Pancreas (tissue), 10 donors: ENCODE data around the gene WASHC2C. TPM values are rescaled to one million over a fixed set of nuclear protein-coding genes. Genes with fewer than 3 reads are reported as not detected.
"Not testable (repeated sequence)": the region's sequence is repeated elsewhere in the genome, so short reads cannot be mapped to it uniquely, and the experiment has no call there.

ENCODE experiments used
- ATAC-seq, 4 donors: fragments of 200-7000 bp; cut with Tn5 transposase; one replicate each; pipeline versions ENCODE4 v1.8.0 to v1.9.1; 2020; ENCODE audit warnings: mild to moderate bottlenecking in 4 of 4, moderate library complexity in 4 of 4
- DNase-seq, 6 donors: peaks; one replicate each; pipeline ENCODE4 v3.0.0-alpha.2; 2020
- FAIRE-seq: peaks from 2 replicates; lab custom pipeline; 2012; peaks lifted over from hg19 to GRCh38; lab: Jason Lieb, UNC
- H3K27ac ChIP-seq, 4 donors: fragments of 200-600 bp; sonication (generic); 1 replicate in 3 of 4; 2 replicates in 1 of 4; pipeline versions ENCODE4 v1.5.0 to v1.8.0; 2020
- H3K27me3 ChIP-seq, 4 donors: fragments of 200-600 bp; one replicate each; pipeline ENCODE4 v1.8.0; 2021
- H3K36me3 ChIP-seq, 3 donors: fragments of 200-600 bp; sonication (generic) in 1 of 3; one replicate each; pipeline versions ENCODE4 v1.5.0 to v1.8.0; 2020 to 2021
- H3K4me1 ChIP-seq, 3 donors: fragments of 200-600 bp; one replicate each; pipeline ENCODE4 v1.8.0; 2021
- H3K4me3 ChIP-seq, 4 donors: fragments of 200-600 bp; sonication (generic) in 2 of 4; one replicate each; pipeline versions ENCODE4 v1.5.0 to v1.8.0; 2020 to 2021
- H3K9me3 ChIP-seq, 4 donors: fragments of 200-600 bp; one replicate each; pipeline ENCODE4 v1.8.0; 2021
- WGBS, 2 donors: extraction: QIAGEN DNeasy Blood & Tissue Kit; methylation state at CpG; one replicate each; pipeline ENCODE4 v1.1.7; 2013; 5-methylcytosine and 5-hydroxymethylcytosine counted together
- intact Hi-C, 3 donors: fragments of 100-400 bp; cut with DNase I; formaldehyde crosslinking; loops; one replicate each; pipeline versions ENCODE4 v1.11.1 to v1.14.2; 2022
- polyA plus RNA-seq, 2 donors: library from polyadenylated mRNA; stranded (reverse); fragments of 200-250 nt; gene quantifications; one replicate each; pipeline ENCODE4 v1.2.3, GENCODE V29; 2013
- total RNA-seq, 6 donors: library from RNA; stranded (reverse); fragmentation: NEBNext Ultra II Directional in 4 of 6; extraction: Animal tissue kit (Norgen Biotek cat#: 25700) in 4 of 6; gene quantifications; one replicate each; pipeline versions ENCODE4 v1.2.1 to v1.2.4, GENCODE V29; 2021 to 2023
- donor health status: healthy with polysubstance abuse.
- donor health status: DM: no; HTN: no; CAD: no; lungs with moderate emphysema.
- donor health status: DM: no; HTN: no; CAD: no.
- donor health status: control.
- donor health status: control.
- donor health status: Bipolar disorder and iron deficiency.
- donor health status: DM: yes; HTN: yes; CAD: no.
- donor health status: DM: no; HTN: no; CAD: no.
- donor health status: DM: no; HTN: no; CAD: no.
- donor health status: DM: yes; HTN: yes; CAD: no.

Gene WASHC2C, protein sequence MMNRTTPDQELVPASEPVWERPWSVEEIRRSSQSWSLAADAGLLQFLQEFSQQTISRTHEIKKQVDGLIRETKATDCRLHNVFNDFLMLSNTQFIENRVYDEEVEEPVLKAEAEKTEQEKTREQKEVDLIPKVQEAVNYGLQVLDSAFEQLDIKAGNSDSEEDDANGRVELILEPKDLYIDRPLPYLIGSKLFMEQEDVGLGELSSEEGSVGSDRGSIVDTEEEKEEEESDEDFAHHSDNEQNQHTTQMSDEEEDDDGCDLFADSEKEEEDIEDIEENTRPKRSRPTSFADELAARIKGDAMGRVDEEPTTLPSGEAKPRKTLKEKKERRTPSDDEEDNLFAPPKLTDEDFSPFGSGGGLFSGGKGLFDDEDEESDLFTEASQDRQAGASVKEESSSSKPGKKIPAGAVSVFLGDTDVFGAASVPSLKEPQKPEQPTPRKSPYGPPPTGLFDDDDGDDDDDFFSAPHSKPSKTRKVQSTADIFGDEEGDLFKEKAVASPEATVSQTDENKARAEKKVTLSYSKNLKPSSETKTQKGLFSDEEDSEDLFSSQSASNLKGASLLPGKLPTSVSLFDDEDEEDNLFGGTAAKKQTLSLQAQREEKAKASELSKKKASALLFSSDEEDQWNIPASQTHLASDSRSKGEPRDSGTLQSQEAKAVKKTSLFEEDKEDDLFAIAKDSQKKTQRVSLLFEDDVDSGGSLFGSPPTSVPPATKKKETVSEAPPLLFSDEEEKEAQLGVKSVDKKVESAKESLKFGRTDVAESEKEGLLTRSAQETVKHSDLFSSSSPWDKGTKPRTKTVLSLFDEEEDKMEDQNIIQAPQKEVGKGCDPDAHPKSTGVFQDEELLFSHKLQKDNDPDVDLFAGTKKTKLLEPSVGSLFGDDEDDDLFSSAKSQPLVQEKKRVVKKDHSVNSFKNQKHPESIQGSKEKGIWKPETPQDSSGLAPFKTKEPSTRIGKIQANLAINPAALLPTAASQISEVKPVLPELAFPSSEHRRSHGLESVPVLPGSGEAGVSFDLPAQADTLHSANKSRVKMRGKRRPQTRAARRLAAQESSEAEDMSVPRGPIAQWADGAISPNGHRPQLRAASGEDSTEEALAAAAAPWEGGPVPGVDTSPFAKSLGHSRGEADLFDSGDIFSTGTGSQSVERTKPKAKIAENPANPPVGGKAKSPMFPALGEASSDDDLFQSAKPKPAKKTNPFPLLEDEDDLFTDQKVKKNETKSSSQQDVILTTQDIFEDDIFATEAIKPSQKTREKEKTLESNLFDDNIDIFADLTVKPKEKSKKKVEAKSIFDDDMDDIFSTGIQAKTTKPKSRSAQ (N-terminal part only)
- total RNA-seq (10 to 100 TPM in 5 of 6 donors, 1 to 10 TPM in 1; 8.8 to 32.8 (median 16.3) TPM), polyA plus RNA-seq (10 to 100 TPM; 11.3 to 26.7 TPM)

DNA sequence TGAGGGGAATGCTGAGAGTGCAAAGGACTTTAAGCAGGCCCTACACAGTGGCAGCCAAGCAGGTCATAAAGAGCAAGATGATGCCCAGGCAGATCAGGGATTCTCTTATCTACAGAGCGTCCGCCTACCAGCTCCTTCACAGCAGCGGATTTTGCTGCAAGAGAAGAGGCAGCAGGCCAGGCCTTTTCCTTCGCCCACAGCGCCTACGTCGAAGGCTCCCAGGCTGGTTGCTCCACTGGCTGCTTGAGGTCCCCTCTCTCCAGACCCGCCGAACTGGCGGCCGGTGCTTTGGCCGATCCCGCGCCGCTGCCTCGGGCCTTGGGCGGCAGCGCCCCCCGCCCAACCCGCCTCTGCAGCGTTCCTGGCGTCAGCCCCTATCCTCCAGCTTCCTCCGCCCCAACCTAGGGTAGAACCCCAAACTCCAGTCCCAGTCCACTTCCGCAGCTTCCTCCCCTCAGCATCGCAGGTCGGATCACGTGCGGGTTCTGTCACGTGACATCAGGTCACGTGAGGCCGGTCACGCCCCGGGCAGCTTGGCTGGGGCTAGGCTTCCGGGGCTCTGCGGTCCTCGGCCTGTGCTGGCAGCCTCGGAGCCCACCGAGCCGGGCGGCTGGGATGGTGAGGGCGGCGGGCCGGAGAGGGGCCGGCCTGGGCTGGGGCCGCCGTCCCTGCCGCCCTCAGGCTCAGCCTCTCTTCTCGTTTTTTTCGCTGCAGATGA lies at the start of gene WASHC2C:
Gene WASHC2C, plus strand, starts transcription at position 564 of the 718 bp plus-strand sequence. Its CDS starts 52 bp downstream, at position 616.
- H3K9me3 ChIP-seq, H3K36me3 ChIP-seq, H3K27me3 ChIP-seq, intact Hi-C loops, FAIRE-seq, H3K4me1 ChIP-seq: not testable (repeated sequence)
- H3K4me3 ChIP-seq = peak within 1 kb of the TSS; percentile 70 to 92 (median 87)
- ATAC-seq = peak; percentile 96 to 98 (median 98)
- peak within 1 kb of the TSS; percentile 45 to 78 (median 74) for H3K27ac ChIP-seq
- 0% methylated on average over 42 to 49 of the region's 49 CpGs for WGBS, 2 donors
- peak; percentile 87 to 100 (median 96) for DNase-seq

DNA sequence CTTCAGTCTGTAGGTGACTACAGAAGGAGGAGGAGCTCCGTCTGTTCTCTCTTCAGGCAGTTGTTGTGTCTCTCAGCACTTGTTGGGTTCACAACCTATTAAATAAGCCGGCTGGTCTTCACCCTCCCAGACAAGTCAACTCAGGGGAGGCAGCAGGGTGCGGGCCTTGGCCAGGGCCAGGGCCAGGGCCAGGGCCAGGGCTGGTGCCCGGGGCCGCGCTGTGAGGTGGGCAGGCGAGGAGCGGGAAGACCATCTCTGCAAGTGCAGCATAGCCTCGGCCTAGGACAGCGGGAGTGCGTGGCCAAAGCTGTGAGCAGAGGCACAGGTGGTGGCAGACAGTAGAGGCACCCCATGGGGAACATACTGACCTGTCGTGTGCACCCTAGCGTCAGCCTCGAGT lies 48.6 kb upstream of the WASHC2C start:
- FAIRE-seq, ATAC-seq, H3K27me3 ChIP-seq, DNase-seq, H3K4me3 ChIP-seq, H3K36me3 ChIP-seq, H3K27ac ChIP-seq, H3K4me1 ChIP-seq, H3K9me3 ChIP-seq, intact Hi-C loops: not testable (repeated sequence)
- 75 to 81% methylated on average over 10 to 13 of the region's 14 CpGs for WGBS, 2 donors

DNA sequence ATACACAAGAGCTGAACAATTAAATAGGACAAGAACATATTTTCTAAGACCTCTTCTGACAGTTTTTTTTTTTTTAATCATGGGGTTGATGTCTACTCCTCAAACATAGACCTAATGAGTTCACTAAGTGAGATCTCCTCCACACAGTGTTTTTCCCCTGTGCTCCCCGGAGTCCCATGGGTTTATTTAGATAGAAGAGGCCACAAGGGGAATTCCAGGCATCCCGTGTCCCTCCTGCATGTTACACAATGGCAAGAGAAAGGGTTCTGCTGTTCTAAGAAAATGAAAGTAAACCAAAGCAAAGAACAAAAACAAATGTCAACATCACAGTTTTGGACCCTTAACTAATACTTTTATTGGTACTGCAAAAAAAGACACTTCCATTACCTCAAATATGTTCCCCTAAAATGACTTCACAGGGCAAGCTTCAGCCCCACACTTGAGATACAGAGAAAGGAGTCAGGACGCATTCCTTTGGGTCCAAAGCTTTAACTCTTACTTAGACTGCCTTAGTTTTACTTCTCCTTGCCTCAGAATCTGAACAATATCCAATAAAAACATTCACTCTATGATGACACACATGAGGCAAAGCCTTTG lies 16.8 kb upstream of the WASHC2C start:
- DNase-seq, H3K4me1 ChIP-seq, H3K9me3 ChIP-seq, H3K36me3 ChIP-seq, H3K4me3 ChIP-seq, H3K27ac ChIP-seq, intact Hi-C loops, H3K27me3 ChIP-seq, FAIRE-seq: not testable (repeated sequence)
- ATAC-seq = peak in 2 of 4 donors; percentile 35 to 62
- WGBS, 2 donors = 60% methylated on average over 2 of the region's 3 CpGs

DNA sequence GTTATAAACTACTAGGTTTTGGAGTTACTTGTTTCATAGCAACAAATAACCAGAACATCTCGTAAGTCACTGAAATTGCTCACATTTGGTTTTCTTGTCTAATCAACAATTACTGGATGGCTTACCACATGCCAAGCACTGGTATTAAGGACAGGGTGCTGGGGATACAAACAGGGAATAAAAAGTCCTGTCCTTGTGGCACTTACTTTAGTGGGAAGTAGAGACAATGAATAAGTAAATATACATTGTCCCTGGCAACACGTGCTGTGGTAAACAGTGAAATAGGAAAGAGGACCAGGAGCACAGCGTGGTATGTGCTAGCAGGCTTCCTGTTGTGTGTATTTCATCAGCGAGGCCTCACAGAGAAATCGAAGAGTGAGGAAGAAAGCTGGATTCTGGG lies 15.8 kb upstream of the WASHC2C start:
- H3K27ac ChIP-seq, ATAC-seq, H3K4me3 ChIP-seq, FAIRE-seq, H3K27me3 ChIP-seq, H3K36me3 ChIP-seq, H3K9me3 ChIP-seq, DNase-seq, H3K4me1 ChIP-seq, intact Hi-C loops: not testable (repeated sequence)
- WGBS, 2 donors = 55 to 63% methylated on average over 2 to 3 of the region's 5 CpGs

DNA sequence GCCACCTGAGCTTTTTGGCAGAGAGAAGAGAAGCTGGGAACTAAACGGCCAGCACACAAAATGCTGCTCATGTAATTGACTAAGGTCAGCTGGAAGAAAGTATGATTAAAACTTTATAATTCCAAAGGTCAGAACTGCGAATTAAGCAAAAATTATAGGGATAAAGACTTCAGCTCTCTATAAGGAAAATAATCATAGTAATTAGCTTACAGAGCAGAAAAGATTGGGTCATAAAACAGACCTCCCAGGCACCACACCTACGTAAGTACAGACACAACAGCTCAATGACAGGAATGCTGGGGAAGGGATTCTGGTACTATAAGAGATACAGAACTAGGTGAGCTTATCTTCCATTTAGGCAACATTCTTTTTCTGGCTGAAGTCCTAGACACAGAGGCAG lies 10.0 kb upstream of the WASHC2C start:
- H3K4me3 ChIP-seq, H3K36me3 ChIP-seq, H3K27me3 ChIP-seq, FAIRE-seq, H3K9me3 ChIP-seq, H3K27ac ChIP-seq, ATAC-seq, DNase-seq, H3K4me1 ChIP-seq, intact Hi-C loops: not testable (repeated sequence)
- WGBS, 2 donors = 61 to 68% methylated on average over 3 of the region's 3 CpGs

DNA sequence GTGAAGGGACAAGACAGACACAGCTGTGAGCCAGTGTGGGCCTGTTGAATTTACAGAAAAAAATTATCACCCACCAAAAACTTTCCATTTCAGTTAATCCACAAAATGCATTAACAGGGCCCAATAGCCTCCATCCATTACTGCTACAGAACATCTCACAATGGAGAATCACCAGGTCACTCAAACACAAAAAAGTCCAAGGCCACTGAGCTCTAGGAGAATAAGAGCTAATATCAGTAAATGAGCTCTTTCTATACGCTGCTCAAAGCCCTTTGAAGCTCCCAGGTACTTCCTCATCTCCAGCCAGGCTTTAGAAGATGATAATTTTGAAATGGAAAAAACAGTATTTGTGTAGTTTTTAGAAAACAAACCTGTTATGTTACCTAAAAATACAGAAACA lies 9.4 kb upstream of the WASHC2C start:
- intact Hi-C loops, H3K9me3 ChIP-seq, H3K27me3 ChIP-seq, H3K36me3 ChIP-seq, ATAC-seq, H3K4me1 ChIP-seq, FAIRE-seq, DNase-seq, H3K4me3 ChIP-seq, H3K27ac ChIP-seq: not testable (repeated sequence)
- 76% methylated on average over 1 of the region's 1 CpG for WGBS, 2 donors

DNA sequence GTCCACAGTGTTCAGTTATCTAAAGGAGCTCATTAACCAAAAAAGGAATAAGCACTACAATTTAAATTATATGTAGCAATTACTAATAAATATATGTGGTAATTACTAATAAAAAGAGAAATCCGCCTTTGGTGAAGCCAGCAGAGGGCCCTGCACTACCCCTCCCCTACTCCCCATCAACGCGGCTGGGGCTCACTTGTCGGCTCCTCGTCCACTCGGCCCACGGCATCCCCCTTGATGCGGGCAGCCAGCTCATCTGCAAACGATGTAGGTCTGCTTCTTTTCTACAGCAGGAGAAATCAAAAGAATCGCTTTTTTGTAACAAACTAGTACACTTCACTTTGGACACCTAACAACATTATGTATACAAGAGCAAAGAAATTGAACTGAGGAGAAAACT lies 5.6 kb upstream of the WASHC2C start:
- H3K27me3 ChIP-seq, H3K36me3 ChIP-seq, H3K9me3 ChIP-seq, ATAC-seq, H3K4me3 ChIP-seq, FAIRE-seq, DNase-seq, H3K27ac ChIP-seq, intact Hi-C loops, H3K4me1 ChIP-seq: not testable (repeated sequence)
- WGBS, 2 donors = 54 to 64% methylated on average over 9 to 10 of the region's 10 CpGs

DNA sequence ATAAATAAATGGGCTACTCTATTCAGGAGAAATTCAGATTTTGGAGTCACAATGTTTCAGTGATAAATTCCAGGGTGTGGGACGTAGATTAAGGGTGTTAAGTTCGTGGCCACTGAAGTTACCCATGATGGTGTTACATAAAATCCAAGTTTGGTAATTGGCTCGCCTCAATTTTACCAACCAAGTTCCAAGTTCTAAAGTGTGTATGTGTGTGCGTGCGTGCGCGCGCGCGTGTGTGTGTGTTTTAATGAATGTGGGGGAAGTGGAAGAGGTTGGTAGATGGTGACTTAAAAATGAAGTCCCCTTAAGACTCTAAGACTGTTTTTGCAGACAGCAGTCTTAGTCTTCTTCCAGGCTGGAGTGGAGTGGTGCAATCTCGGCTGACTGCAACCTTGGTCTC lies 3.2 kb upstream of the WASHC2C start:
- DNase-seq, H3K4me1 ChIP-seq, H3K27ac ChIP-seq, H3K36me3 ChIP-seq, intact Hi-C loops, H3K9me3 ChIP-seq, ATAC-seq, H3K4me3 ChIP-seq, H3K27me3 ChIP-seq, FAIRE-seq: not testable (repeated sequence)
- 82 to 89% methylated on average over 10 to 11 of the region's 11 CpGs for WGBS, 2 donors

DNA sequence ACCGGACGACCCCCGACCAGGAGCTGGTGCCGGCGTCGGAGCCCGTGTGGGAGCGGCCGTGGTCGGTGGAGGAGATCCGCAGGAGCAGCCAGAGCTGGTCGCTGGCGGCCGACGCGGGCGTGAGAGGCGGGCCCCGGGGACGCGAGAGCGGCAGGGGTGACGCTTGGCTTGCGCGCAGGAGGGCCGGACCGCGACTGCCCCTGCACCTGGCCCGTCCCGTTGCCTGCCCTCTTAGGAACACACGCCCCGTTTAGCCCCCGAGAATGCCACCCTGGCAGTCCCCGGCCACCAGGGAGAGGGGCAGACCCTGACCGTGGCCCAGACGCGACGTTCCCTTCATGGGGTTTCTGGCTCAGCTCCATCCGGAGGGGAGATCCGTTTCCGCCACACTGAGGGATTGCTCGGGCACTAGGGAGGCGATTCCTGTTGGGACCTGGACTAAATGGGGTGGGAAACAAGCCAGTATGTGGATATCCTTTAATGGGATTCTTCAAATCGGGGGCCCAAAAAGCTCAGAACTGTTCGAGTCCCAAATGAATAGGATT lies 427 bp downstream of the WASHC2C start:
- Histone ChIP-seq H3K27ac (peak overlapping the region; percentile 45 to 78 (median 74)), H3K4me3 (peak overlapping the region; percentile 70 to 92 (median 87))
- ATAC-seq = peak; percentile 71 to 85 (median 80)
- FAIRE-seq, DNase-seq, H3K27me3 ChIP-seq, H3K4me1 ChIP-seq, H3K9me3 ChIP-seq, intact Hi-C loops, H3K36me3 ChIP-seq: not testable (repeated sequence)
- WGBS, 2 donors = 1% methylated on average over 22 to 31 of the region's 45 CpGs

DNA sequence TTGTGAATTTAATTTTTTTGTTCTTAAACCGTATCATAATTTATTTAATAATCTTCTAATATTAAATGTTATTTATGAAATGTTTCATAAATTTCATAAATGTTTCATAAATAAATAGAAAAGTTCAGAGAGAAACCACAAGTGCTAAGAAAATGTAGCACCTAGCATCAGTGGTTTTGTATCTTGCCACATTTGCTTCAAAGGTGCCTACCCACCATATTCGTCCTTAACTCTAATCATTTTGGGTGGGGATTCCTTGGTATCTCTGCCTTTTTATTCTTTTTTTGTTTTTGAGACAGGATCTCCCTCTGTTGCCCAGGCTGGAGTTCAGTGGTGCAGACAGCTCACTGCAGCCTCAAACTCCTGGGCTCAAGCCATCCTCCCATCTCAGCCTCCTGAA lies 7.4 kb downstream of the WASHC2C start:
- H3K27me3 ChIP-seq, H3K27ac ChIP-seq, ATAC-seq, H3K36me3 ChIP-seq, intact Hi-C loops, H3K4me1 ChIP-seq, H3K9me3 ChIP-seq, DNase-seq, H3K4me3 ChIP-seq: not testable (repeated sequence)
- WGBS, 2 donors = 95 to 97% methylated on average over 1 of the region's 2 CpGs
- peak; percentile 43 for FAIRE-seq
